ENCODE data around the gene ABCB4. TPM values are rescaled to one million over a fixed set of nuclear protein-coding genes. Genes with fewer than 3 reads are reported as not detected.
"Not testable (repeated sequence)": the region's sequence is repeated elsewhere in the genome, so short reads cannot be mapped to it uniquely, and the experiment has no call there.

ABCB4 gene
- total RNA-seq, 2 experiments from 2014 or later = not detected

DNA sequence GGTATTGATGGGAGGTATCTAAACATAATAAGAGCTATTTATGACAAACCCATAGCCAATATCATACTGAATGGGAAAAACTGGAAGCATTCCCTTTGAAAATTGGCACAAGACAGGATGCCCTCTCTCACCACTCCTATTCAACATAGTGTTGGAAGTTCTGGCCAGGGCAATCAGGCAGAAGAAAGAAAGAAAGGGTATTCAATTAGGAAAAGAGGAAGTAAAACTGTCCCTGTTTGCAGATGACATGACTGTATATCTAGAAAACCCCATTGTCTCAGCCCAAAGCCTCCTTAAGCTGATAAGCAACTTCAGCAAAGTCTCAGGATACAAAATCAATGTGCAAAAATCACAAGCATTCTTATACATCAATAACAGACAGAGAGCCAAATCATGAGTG, 6.3 kb downstream of the ABCB4 start:
- H3K27ac Mint-ChIP-seq; H3K4me1 Mint-ChIP-seq; H3K36me3 Mint-ChIP-seq (ENCODE audit: low read depth); POLR2A ChIA-PET; H3K4me3 Mint-ChIP-seq; DNase-seq; CTCF ChIA-PET; H3K9me3 Mint-ChIP-seq: not testable (repeated sequence)
- H3K27me3 Mint-ChIP-seq = peaks cover 32% of the 10 kb centered on the region

DNA sequence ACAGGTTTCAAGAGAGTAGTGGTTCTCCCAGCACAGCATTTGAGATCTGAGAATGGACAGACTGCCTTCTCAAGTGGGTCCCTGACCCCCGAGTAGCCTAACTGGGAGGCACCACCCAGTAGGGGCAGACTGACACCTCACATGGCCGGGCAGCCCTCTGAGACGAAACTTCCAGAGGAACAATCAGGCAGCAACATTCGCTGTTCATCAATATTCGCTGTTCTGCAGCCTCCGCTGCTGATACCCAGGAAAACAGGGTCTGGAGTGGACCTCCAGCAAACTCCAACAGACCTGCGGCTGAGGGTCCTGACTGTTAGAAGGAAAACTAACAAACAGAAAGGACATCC, 10.0 kb downstream of the ABCB4 start:
- H3K27me3 Mint-ChIP-seq = peaks cover 15% of the 10 kb centered on the region
- H3K9me3 Mint-ChIP-seq; H3K36me3 Mint-ChIP-seq (ENCODE audit: low read depth); H3K4me1 Mint-ChIP-seq; DNase-seq; CTCF ChIA-PET; H3K4me3 Mint-ChIP-seq; POLR2A ChIA-PET; H3K27ac Mint-ChIP-seq: not testable (repeated sequence)

DNA sequence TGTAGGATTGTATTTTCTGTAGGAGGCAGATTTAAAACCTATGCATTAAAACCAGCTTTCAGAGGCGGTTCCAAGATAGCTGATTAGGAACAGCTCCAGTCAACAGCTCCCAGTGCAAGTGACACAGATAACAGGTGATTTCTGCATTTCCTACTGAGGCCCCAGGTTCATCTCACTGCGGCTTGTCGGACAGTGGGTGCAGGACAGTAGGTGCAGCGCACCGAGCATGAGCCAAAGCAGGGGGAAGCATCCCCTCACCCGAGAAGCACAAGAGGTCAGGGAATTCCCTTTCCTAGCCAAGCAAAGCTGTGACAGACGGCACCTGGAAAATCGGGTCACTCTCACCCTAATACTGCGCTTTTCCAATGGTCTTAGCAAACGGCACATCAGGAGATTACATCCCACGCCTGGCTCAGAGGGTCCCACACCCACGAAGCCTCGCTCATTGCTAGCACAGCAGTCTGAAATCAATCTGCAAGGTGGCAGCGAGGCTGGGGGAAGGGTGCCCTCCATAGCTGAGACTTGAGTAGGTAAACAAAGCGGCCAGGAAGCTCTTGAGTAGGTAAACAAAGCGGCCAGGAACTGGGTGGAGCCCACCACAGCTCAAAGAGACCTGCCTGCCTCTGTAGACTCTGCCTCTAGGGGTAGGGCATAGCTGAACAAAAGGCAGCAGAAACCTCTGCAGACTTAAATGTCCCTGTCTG, 10.5 kb downstream of the ABCB4 start:
- H3K27me3 Mint-ChIP-seq = peaks cover 15% of the 10 kb centered on the region
- CTCF ChIA-PET; H3K36me3 Mint-ChIP-seq (ENCODE audit: low read depth); H3K4me3 Mint-ChIP-seq; DNase-seq; H3K27ac Mint-ChIP-seq; POLR2A ChIA-PET; H3K9me3 Mint-ChIP-seq; H3K4me1 Mint-ChIP-seq: not testable (repeated sequence)

DNA sequence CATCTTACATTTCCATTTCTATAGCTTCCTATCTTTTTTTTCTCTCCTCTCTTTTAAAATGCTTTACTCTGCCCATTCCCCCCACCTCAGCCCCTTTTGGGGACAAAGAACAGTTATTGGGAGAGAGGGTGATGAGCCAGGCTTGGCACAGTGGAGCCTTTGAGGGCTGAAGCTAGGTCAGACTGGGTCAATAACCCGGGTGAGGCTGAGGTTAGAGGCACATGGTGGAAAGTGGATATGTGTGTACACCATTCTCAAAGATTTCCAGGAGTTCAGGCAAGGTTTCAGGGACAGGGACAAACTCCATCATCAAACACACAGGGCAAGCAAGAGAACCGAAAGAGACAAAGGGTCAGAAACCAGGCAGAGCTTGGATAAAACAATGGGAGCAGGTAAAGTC, 11.5 kb downstream of the ABCB4 start:
- no peaks in the 10 kb centered on the region for H3K4me1 Mint-ChIP-seq
- no peak overlapping the region for H3K27ac Mint-ChIP-seq
- POLR2A ChIA-PET = no interaction called here
- peaks cover 15% of the 10 kb centered on the region for H3K27me3 Mint-ChIP-seq
- no peak overlapping the region for H3K4me3 Mint-ChIP-seq
- no peaks in the 10 kb centered on the region for H3K36me3 Mint-ChIP-seq (ENCODE audit: low read depth)
- no peaks in the 10 kb centered on the region for H3K9me3 Mint-ChIP-seq
- CTCF ChIA-PET = no interaction called here
- no peak for DNase-seq

DNA sequence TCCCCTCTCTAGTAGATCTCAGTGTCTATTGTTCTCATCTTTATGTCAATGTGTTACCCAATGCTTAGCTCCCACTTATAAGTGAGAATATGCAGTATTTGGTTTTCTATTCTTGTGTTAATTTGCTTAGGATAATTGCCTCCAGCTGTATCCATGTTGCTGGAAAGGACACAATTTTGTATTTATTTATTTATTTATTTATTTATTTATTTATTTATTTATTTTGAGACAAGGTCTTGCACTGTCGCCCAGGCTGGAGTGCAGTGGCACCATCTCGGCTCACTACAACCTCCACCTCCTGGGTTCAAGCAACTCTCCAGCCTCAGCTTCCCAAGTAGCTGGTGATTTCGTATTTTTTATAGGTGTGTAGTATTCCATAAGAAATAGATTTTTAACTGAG, 15.0 kb downstream of the ABCB4 start:
- H3K36me3 Mint-ChIP-seq (ENCODE audit: low read depth); POLR2A ChIA-PET; DNase-seq; H3K27ac Mint-ChIP-seq; H3K9me3 Mint-ChIP-seq; CTCF ChIA-PET; H3K4me1 Mint-ChIP-seq; H3K4me3 Mint-ChIP-seq; H3K27me3 Mint-ChIP-seq: not testable (repeated sequence)

DNA sequence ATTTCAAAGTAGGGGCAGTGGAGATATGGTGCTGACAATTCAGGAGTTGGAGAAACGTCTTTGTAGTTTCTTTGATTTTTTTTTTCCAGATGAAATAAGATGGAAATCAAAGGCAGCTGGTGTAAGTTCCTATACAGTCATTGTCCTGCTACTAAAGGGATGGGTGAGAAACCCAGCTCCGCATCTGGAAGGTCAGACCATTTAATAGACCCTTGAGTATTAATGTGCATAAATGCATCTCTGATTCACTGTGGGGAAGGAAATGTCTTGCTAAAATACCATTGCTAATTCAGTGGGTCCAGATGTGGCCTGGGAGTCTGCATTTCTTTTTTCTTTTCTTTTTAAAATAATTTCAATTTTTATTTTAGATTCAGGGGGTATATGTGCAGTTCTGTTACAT, 15.5 kb downstream of the ABCB4 start:
- no peak for DNase-seq
- POLR2A ChIA-PET = no interaction called here
- H3K27me3 Mint-ChIP-seq = peaks cover 4% of the 10 kb centered on the region
- no peak overlapping the region for H3K27ac Mint-ChIP-seq
- H3K4me3 Mint-ChIP-seq = no peak overlapping the region
- H3K36me3 Mint-ChIP-seq (ENCODE audit: low read depth) = no peaks in the 10 kb centered on the region
- CTCF ChIA-PET = no interaction called here
- H3K4me1 Mint-ChIP-seq = no peaks in the 10 kb centered on the region
- no peaks in the 10 kb centered on the region for H3K9me3 Mint-ChIP-seq

DNA sequence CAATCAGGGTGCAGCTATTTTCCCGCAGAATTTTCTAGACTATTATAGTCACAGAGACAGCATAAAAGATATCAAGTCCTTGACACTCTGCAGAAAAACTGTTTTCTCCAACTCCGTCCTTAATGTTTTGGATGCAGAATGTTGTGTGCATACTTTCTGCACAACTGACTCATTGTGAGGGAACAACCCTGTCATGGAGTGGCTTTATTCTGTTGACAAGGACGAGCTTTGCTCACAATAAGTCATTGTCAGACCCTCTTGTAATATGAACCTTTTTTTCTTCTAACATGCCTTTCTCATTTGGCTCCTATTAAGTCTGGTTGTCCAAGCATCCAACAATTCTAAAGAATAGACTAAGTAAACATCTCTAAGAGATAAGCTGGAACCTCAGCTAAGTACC, 17.3 kb downstream of the ABCB4 start:
- POLR2A ChIA-PET = no interaction called here
- H3K4me1 Mint-ChIP-seq = no peaks in the 10 kb centered on the region
- no peak for DNase-seq
- peaks cover 2% of the 10 kb centered on the region for H3K27me3 Mint-ChIP-seq
- no peaks in the 10 kb centered on the region for H3K36me3 Mint-ChIP-seq (ENCODE audit: low read depth)
- CTCF ChIA-PET = no interaction called here
- H3K9me3 Mint-ChIP-seq = no peaks in the 10 kb centered on the region
- H3K4me3 Mint-ChIP-seq = no peak overlapping the region
- no peak overlapping the region for H3K27ac Mint-ChIP-seq

DNA sequence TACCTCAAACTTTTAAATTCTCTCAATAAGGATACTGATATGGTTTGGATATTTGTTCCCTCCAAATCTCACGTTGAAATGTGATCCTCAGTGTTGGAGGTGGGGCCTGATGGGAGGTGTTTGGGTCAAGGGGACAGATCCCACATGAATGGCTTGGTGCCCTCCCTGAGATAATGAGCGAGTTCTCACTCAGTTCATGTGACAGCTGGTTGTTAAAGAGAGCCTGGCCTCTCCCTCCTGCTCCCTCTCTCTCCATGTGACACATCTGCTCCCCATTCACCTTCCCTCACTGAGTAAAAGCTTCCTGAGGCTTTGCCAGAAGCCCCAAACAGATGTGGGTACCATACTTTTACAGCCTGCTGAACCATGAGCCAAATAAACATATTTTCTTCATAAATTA, 19.2 kb downstream of the ABCB4 start:
- no peaks in the 10 kb centered on the region for H3K9me3 Mint-ChIP-seq
- no peak for DNase-seq
- peaks cover 8% of the 10 kb centered on the region for H3K27me3 Mint-ChIP-seq
- H3K4me3 Mint-ChIP-seq = no peak overlapping the region
- H3K36me3 Mint-ChIP-seq (ENCODE audit: low read depth) = no peaks in the 10 kb centered on the region
- ChIA-PET POLR2A (no interaction called here), CTCF (no interaction called here)
- H3K4me1 Mint-ChIP-seq = no peaks in the 10 kb centered on the region
- H3K27ac Mint-ChIP-seq = no peak overlapping the region

DNA sequence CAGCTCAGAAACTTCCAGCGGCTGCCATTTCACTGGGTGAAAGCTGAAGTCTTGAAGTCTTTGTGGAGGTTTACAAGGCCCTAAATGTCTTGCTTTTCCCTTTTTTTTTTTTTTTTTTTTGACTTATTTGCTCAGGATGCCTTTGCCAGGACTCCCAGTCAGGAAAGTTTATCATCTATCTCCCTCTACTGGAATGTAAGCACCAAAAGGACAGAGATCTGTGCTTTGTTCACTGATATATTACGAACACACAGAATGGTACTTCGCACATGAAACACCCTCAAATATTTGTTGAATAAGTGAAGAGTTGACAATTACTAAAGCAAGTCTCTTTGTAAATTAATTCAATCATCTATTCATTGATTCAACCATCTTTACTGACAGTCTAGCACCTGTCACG, 23.2 kb downstream of the ABCB4 start:
- Mint-ChIP-seq H3K36me3 (ENCODE audit: low read depth) (no peaks in the 10 kb centered on the region), H3K27ac (no peak overlapping the region), H3K4me3 (no peak overlapping the region), H3K27me3 (peaks cover 17% of the 10 kb centered on the region), H3K9me3 (no peaks in the 10 kb centered on the region), H3K4me1 (peaks cover 2% of the 10 kb centered on the region)
- no peak for DNase-seq
- CTCF ChIA-PET = no interaction called here
- POLR2A ChIA-PET = no interaction called here

DNA sequence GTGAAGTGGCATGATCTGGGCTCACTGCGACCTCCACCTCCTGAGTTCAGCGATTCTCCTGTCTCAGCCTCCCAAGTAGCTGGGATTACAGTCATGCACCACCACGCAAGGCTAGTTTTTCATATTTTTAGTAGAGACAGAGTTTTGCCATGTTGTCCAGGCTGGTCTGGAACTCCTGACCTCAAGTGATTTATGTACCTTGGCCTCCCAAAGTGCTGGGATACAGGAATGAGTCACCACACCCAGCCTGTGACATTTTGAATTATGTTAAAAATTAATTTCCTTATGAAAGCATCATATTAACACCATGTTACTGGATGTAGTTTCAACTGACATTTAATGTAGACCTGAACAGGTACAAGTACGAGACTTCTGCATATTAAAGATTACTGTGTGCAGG, 24.3 kb downstream of the ABCB4 start:
- CTCF ChIA-PET = no interaction called here
- Mint-ChIP-seq H3K27ac (no peak overlapping the region), H3K36me3 (ENCODE audit: low read depth) (no peaks in the 10 kb centered on the region), H3K4me3 (no peak overlapping the region), H3K27me3 (peaks cover 21% of the 10 kb centered on the region), H3K4me1 (peaks cover 2% of the 10 kb centered on the region), H3K9me3 (no peaks in the 10 kb centered on the region)
- no peak for DNase-seq
- POLR2A ChIA-PET = no interaction called here

DNA sequence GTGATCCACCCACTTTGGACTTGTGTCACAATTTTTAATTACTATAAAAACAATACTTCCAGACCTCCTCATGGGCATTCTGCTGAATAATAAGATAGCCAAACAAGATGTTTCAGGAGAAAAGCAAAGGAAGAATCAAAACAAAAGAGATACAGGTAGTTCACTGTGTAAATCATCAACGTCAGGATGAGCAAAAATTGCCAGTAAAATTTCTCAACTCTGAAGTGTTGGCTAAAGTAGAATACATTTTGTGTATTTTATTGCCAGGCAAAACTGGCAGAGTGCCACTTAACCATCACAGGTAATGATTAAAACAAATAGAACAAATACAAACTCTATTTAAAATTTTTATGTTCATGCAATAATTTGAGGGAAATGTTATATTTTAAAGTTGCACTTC, 24.8 kb downstream of the ABCB4 start:
- H3K9me3 Mint-ChIP-seq = no peaks in the 10 kb centered on the region
- CTCF ChIA-PET = no interaction called here
- H3K27me3 Mint-ChIP-seq = peaks cover 24% of the 10 kb centered on the region
- H3K36me3 Mint-ChIP-seq (ENCODE audit: low read depth) = no peaks in the 10 kb centered on the region
- DNase-seq = no peak
- H3K4me1 Mint-ChIP-seq = peaks cover 2% of the 10 kb centered on the region
- H3K4me3 Mint-ChIP-seq = no peak overlapping the region
- POLR2A ChIA-PET = no interaction called here
- H3K27ac Mint-ChIP-seq = no peak overlapping the region

DNA sequence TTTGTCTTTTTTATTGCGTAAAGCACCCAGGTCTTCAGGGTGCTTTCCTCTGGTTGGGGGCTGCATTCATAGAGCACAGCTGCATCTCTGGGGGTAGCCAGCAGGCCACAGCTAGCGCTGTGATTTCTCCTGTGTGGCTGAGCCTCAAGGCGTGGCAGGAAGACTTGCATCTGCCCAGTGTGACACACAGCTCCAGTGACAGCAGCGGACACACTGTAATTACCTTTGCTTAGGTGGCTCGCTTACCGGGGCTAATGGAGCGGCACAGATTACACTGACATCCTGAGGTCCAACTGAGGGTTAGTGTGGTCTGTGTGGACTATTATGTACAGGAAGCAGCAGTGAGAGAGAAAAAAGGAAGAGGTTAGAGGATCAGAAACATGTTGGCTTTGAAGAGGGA, 27.1 kb downstream of the ABCB4 start:
- Mint-ChIP-seq H3K27me3 (peaks cover 29% of the 10 kb centered on the region), H3K4me1 (peaks cover 2% of the 10 kb centered on the region), H3K36me3 (ENCODE audit: low read depth) (no peaks in the 10 kb centered on the region), H3K4me3 (no peak overlapping the region), H3K27ac (no peak overlapping the region), H3K9me3 (no peaks in the 10 kb centered on the region)
- POLR2A ChIA-PET = no interaction called here
- no peak for DNase-seq
- CTCF ChIA-PET = no interaction called here

DNA sequence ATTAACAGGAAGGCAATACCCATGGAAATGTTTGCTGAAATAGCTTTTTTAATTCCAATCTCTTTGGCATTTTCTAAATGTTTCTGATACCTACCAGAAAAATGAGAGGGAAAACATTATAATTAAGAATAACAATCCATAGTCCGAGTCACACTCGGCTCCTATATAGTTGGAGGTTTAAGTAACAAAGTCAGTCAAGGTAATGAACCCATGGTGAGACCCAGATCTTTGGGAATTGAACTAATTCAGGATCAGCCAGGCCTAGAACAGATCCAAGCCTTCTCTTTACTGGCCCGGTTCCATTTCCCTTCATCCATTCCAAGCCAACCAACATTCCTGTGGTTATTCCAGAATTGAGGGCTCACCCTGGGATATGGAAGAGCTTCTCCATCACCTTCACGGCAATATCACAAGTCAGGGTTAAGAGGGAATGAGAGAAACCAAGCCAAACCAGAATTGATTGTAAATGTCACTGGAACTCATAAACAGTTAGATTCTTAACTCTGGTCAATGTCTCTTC, 28.3 kb downstream of the ABCB4 start:
- Mint-ChIP-seq H3K36me3 (ENCODE audit: low read depth) (no peaks in the 10 kb centered on the region), H3K9me3 (no peaks in the 10 kb centered on the region), H3K4me3 (no peak overlapping the region), H3K27me3 (peaks cover 28% of the 10 kb centered on the region), H3K4me1 (peaks cover 2% of the 10 kb centered on the region), H3K27ac (no peak overlapping the region)
- no peak for DNase-seq
- CTCF ChIA-PET = interaction anchor here (0.8 kb wide), 1 partner anchor 19 kb away, joined by 3 read pairs; no protein-coding TSS in a partner anchor
- POLR2A ChIA-PET = no interaction called here

DNA sequence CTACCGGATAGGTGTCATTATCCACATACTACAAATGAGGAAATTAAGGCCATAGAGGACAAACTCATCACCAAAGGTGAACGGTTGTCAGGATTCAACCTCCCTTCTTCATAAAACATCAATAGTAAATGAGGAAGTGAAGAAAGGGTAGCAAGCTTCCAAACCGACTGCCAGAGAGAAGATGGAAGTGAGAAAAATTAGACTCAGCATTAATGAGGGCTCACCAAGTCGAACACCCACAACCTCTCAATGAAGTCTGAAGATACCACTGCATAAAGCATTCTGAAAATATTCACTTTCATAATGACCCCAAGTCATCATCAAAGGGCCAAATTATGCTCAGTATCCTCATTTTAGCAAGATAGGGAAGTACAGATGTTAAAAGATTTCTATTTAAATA, 29.6 kb downstream of the ABCB4 start:
- ChIA-PET CTCF (no interaction called here), POLR2A (no interaction called here)
- DNase-seq = no peak
- H3K9me3 Mint-ChIP-seq = no peaks in the 10 kb centered on the region
- H3K27me3 Mint-ChIP-seq = peaks cover 28% of the 10 kb centered on the region
- H3K4me3 Mint-ChIP-seq = no peak overlapping the region
- H3K27ac Mint-ChIP-seq = no peak overlapping the region
- peaks cover 2% of the 10 kb centered on the region for H3K4me1 Mint-ChIP-seq
- no peaks in the 10 kb centered on the region for H3K36me3 Mint-ChIP-seq (ENCODE audit: low read depth)
